NCI-H1092 treated with DMSO at 0.1 percent for 48 hours (cell line): ENCODE measurements around the gene POR.
"Not testable (repeated sequence)": the region's sequence is repeated elsewhere in the genome, so short reads cannot be mapped to it uniquely, and the experiment has no call there.

Experiments
- DNase-seq: peaks from one replicate; lab custom pipeline; 2025; lab: John Stamatoyannopoulos, UW

POR gene

GRCh38 chr7:75992083-75992755 is 77.3 kb downstream of the POR start:
- DNase-seq: no peak

GRCh38 chr7:75993689-75994387 is 78.9 kb downstream of the POR start:
- DNase-seq: no peak

DNA sequence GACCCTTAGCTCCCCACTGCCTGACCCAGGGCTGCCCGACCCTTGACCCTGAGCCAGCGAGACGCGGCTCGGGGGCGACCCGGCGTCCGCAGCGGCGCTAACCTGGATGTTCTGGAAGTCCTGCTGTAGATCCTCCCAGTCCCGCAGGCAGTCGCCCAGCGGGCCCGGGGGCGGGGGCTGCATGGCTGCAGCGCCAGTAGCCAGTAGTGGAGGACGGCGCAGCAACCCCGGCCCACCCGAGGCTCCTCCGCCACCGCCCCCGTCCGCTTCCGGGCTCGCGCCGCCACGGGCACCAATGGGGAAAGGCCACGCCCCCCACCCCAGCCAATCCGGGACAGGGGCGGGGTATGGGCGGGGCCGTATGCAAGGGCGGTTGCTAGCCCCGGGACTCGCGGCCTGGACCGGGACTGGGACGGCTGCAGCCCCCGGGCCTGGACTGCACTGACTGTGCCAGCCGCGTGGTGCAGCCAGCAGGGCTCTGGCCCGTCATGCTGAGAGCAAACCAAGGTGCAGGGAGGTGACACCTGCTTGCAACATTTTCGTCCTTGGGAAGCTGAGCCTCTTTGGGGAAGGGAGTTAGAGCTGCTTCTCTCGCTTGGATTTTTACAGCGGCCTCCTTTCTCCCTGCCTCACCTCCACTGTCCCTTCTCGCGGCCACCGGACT is 79.6 kb downstream of the POR start, which contains the start of gene TMEM120A:
Gene TMEM120A, minus strand, starts transcription at position 208 of the 664 bp plus-strand sequence. Its CDS starts 25 bp downstream, at position 183.
- DNase-seq: peak; percentile 90

DNA sequence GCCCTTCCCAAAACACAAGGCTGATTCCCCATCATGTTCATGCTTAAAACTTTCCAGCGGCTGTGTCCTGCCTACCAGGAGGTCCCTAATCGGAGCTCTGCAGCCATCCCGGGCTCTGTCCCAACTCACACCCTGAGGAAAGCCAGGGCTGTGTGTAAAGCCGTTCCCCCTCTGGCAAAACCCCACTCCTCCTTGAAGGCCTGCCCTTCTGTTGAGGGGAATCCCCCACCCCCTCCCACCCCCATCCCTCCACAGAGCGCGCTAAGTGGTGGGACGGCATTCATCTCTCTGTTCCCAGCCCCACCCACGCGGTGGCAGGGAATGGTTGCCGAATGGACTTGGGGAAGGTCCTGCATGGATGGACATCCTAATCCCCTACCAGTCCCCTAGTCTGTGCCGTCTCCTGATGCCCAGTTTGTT is 80.1 kb downstream of the POR start:
- no peak for DNase-seq

GRCh38 chr7:75995996-75996395 is 81.0 kb downstream of the POR start:
- no peak for DNase-seq

DNA sequence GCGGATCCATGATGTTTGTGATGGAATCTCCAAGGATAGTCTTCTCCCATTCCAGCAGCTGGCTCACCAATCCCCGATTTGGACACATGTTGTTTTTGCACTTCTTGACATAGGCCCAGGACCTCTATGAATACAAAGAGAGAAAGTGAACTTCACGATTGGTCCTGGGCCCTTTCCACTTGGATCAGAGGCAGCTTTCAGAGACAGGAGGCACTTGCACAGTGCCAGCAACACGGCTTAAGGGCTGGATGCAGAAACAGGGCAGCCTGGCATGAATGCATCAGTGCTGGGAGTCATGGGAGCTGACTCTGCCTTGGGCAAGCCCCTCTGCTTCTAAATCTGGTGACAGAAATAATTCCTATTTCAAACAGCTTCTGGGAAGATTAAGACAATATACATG is 81.5 kb downstream of the POR start:
- DNase-seq: no peak

DNA sequence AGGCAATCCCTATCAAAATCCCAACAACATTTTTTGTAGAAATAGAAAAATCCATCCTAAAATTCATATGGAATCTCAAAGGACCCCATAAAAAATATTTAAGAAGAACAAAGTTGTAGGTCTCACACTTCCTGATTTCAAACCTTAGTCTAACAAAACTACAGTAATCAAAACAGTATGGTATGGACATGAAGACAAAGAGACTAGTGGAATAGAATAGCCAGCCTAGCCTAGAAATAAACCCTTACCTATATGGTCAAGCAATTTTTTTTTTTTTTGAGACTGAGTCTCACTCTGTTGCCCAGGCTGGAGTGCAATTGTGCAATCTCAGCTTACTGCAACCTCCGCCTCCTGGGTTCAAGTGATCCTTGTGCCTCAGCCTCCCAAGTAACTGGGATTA is 83.1 kb downstream of the POR start:
- DNase-seq: no peak

DNA sequence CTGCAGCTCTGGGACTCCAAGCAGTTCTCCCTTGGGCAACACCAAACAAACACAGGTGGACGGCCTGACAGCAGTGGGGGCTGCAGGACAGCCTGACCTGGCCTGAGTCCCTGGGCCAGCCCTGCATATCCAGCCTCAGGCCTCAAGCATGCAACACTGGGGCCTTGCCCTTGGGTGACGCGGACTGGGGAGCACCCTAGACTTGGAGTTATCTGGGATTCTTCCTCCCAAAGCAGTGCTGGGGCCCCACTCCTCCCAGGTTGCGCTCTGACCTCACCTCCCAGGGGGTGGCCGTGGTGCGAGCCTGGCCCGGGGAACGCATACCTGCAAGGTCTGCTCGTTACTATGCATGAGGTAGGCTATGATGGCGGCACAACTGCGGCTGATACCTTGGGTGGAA is 85.6 kb downstream of the POR start:
- no peak for DNase-seq

GRCh38 chr7:76002139-76002538 is 87.2 kb downstream of the POR start:
- no peak for DNase-seq

GRCh38 chr7:76002822-76003221 is 87.9 kb downstream of the POR start:
- no peak for DNase-seq

DNA sequence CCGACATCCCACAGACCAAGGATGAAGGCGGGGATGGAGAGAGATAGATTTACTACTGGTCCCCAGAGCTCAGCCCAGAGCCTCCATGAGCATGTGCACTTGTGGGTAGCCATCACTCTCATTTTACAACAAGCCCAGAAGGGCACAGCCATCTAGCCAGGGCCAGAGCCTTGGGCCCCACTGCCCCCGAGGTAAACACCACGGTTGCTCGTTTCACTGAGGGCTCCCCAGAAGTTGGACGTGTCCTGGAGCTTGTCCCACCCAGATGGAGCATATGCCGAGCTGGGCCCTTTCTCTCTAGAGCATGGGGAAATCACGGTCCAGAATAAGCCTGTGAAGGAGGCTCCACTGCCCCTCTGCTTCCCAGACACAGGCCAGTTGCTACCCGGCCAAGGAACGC is 88.4 kb downstream of the POR start:
- DNase-seq: no peak

- DNase-seq: not testable (repeated sequence)
These were observed 90.0 kb downstream of the POR start for GRCh38 chr7:76005004-76005403.

DNA sequence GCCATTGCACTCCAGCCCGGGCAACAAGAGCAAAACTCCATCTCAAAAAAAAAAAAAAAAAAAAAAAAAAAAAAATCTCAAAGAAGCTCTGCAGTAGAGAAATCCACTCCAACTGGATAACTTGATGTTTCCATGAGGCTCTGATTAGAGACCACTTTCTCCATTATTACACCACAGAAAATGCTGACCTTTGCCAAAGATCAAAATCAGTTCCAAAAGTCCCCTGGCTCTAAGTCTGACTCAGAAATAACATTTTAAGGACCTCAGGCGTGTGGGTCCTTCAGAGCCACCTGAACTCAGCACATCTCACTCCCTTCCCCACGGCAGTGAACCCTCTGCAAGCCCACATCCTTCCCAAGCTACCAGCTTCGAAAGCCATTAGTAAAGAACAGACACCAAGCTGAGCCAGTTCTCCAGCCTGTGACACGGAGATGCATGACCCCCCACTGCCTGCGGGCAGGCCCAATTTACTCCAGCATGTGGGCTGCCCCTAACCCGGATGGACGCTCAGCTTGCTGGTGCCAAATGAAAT is 93.3 kb downstream of the POR start:
- DNase-seq: no peak

- no peak for DNase-seq
These were observed 95.0 kb downstream of the POR start for GRCh38 chr7:76009672-76010600.

DNA sequence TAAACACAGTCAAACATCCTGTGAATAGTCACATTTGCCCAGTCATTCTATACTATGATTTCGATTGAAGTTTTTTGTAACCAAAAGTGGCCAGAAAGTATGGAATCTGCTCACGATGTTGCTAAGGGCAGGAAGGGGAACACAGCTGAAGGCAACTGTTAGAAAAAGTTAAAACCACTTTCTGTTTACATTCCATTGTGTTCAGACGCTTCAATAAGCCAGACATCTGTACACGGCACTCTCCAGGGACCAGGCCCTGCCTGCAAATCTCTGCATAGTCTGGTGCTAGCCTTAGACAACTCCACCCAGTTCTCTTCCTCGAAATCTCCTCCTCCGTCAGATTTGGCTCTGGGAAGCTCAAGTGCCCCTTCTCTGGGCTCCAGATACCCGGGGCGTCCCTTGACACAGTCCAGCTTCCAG is 96.5 kb downstream of the POR start:
- no peak for DNase-seq

DNA sequence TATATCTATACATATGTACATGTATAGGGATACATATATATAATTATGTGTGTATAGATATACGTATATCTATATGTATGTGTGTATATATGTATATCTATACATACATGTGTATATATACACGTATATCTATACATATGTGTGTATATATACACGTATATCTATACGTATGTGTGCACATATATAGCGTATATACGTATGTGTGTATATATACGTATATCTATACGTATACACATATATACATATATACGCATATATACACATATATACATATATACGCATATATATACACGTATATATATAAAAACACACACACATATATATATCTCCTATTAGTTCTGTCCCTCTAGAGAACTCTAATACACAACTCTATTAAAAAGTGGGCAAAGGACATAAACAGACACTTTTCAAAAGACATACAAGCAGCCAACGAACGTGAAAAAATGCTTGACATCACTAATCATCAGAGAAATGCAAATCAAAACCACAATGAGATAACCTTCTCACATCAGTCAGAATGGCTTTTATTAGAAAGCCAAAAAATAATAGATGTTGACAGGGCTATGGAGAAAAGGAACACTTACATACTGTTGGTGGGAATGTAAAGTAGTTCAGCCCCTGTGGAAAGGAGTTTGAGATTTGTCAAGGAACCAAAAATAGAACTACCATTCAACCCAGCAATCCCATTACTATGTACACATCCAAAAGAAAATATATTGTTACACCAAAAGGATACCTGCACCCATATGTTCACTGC is 101.4 kb downstream of the POR start:
- DNase-seq: no peak

- not testable (repeated sequence) for DNase-seq
These were observed 103.6 kb downstream of the POR start for GRCh38 chr7:76018520-76018919.

DNA sequence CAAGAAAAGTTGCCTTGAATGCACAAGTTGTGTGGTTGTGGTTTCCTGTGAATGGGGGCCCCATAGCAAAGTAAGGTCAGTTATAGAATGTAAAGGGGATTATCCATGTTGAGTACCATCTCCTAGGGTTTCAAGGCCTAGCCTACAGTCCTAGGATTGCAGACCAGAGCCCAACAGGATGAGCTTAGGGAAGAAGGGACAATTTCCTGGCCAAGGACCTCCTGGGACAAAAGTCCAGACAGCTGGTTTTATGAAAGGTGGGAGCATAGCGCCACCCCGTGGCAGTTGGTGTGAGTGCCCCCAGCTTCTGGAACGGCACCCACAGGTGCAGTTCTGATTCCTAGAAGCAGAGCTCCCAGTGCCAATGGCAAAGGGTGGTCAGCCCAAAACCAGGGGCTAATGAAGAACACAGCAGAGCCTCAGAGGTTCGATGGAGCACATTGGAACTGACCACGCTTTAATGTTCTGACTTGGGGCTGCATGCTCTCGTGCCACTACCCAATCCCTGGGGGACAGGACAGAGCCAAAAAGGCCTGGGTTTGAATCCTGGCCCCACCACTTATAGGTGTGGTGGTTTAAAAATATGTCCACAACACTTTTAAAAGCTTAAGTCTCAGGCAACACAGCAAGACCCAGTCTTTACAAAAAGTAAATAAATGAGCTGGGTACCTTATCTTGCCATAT is 105.2 kb downstream of the POR start:
- peak; percentile 46 for DNase-seq

DNA sequence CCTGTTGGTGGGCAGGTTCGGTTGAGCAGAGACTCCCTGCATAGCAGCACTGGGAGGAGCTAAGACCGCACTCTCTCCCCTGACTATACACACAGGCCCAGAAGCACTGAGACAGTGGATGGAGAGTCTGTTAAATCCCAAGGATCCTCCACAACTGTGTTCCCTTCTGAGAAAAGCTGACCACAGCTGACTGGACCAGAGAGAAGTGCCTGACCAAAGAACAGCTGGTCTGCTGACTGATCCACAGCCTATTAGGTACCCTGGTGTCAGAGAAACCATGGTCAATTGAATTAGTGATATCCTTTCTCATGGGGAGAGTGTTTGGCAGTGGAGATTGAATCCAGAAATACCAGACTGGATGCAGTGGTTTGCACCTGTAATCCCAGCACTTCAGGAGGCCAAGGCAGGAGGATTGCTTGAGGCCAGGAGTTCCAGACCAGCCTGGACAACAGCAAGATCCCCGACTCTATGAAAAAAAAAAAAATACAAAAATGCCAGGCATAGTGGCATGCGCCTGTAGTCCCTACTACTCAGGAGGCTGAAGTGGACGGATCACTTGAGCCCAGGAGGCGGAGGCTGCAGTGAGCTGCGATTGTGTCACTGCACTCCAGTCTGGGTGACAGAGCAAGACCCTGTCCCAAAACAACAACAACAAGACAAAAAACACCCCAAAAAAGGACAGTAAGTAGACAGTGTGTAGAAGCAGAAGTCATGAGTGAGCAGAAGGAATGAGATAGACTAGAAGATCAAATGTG is 107.2 kb downstream of the POR start:
- DNase-seq: no peak

DNA sequence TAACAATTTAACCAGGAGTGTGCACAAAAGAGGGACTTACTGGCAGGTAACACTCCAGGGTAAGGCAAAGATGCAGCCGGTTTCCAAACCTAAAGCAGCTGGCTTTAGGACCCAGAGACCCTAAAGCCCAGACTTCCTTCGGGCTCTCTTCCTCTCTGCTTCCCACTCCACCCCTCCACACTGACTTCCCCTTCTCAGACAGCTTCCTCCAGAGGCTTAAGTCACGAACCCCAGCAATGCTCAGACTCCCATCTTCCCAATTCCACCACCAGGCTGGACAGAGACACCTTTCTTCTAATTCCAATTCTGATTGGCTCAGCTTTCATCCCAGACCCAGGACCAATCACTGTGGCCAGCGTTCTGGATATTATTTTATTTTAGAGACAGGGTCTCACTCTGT is 108.0 kb downstream of the POR start:
- no peak for DNase-seq
